ENCODE measurements around the gene SPSB1. TPM values are rescaled to one million over a fixed set of nuclear protein-coding genes. Genes with fewer than 3 reads are reported as not detected.

SPSB1 gene
- total and polyA plus RNA-seq, 2 experiments from 2014 or later: 2.4 to 6.8 TPM

DNA sequence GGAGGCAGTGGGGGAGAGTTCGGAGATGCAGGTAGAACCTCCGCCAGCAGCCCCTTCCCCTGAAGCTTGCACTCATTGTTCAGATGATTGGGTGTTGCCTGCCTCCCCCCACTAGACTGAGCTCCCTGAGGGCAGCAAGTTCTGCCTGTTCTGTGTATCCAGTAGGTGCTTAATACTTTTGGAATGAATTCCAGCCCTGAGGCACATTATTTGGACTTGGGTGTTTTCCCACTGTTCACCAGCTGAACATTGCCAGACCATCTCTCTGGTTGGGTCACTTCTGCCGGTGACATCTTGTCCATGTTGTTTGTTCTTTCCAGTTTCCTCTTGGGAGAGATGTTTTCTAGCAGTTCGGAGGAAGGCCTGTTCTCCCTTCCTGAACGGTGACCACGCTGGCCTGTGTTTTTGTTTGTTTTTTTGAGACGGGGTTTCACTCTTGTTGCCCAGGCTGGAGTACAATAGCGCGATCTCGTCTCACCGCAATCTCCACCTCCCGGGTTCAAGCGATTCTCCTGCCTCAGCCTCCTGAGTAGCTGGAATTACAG lies 48.7 kb downstream of the SPSB1 start:
- no peaks in the 10 kb centered on the region for H3F3A ChIP-seq (replicated peaks; ENCODE audit: low read depth)
- H3K27me3 ChIP-seq (ENCODE audit: insufficient read depth): no peaks in the 10 kb centered on the region
- TF ChIP-seq, protein P1, sequence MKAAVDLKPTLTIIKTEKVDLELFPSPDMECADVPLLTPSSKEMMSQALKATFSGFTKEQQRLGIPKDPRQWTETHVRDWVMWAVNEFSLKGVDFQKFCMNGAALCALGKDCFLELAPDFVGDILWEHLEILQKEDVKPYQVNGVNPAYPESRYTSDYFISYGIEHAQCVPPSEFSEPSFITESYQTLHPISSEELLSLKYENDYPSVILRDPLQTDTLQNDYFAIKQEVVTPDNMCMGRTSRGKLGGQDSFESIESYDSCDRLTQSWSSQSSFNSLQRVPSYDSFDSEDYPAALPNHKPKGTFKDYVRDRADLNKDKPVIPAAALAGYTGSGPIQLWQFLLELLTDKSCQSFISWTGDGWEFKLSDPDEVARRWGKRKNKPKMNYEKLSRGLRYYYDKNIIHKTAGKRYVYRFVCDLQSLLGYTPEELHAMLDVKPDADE (IDR thresholded peaks at IDR 0.05): no peak
- TF ChIP-seq POLR2AphosphoS5 (IDR thresholded peaks at IDR 0.05; ENCODE audit: low read depth): no peak
- no peak for TF ChIP-seq CREB1 (CRISPR knock-in tag; IDR thresholded peaks at IDR 0.05; ENCODE audit: low read depth)
- TF ChIP-seq, protein P2, sequence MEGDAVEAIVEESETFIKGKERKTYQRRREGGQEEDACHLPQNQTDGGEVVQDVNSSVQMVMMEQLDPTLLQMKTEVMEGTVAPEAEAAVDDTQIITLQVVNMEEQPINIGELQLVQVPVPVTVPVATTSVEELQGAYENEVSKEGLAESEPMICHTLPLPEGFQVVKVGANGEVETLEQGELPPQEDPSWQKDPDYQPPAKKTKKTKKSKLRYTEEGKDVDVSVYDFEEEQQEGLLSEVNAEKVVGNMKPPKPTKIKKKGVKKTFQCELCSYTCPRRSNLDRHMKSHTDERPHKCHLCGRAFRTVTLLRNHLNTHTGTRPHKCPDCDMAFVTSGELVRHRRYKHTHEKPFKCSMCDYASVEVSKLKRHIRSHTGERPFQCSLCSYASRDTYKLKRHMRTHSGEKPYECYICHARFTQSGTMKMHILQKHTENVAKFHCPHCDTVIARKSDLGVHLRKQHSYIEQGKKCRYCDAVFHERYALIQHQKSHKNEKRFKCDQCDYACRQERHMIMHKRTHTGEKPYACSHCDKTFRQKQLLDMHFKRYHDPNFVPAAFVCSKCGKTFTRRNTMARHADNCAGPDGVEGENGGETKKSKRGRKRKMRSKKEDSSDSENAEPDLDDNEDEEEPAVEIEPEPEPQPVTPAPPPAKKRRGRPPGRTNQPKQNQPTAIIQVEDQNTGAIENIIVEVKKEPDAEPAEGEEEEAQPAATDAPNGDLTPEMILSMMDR (conservative IDR thresholded peaks at IDR 0.05; ENCODE audit: low read depth in 2 of 2): no peak
- TF ChIP-seq, protein P3, sequence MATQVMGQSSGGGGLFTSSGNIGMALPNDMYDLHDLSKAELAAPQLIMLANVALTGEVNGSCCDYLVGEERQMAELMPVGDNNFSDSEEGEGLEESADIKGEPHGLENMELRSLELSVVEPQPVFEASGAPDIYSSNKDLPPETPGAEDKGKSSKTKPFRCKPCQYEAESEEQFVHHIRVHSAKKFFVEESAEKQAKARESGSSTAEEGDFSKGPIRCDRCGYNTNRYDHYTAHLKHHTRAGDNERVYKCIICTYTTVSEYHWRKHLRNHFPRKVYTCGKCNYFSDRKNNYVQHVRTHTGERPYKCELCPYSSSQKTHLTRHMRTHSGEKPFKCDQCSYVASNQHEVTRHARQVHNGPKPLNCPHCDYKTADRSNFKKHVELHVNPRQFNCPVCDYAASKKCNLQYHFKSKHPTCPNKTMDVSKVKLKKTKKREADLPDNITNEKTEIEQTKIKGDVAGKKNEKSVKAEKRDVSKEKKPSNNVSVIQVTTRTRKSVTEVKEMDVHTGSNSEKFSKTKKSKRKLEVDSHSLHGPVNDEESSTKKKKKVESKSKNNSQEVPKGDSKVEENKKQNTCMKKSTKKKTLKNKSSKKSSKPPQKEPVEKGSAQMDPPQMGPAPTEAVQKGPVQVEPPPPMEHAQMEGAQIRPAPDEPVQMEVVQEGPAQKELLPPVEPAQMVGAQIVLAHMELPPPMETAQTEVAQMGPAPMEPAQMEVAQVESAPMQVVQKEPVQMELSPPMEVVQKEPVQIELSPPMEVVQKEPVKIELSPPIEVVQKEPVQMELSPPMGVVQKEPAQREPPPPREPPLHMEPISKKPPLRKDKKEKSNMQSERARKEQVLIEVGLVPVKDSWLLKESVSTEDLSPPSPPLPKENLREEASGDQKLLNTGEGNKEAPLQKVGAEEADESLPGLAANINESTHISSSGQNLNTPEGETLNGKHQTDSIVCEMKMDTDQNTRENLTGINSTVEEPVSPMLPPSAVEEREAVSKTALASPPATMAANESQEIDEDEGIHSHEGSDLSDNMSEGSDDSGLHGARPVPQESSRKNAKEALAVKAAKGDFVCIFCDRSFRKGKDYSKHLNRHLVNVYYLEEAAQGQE (IDR thresholded peaks at IDR 0.05; ENCODE audit: unreplicated experiment): no peak
- no peak for TF ChIP-seq EZH2phosphoT487 (IDR thresholded peaks at IDR 0.05; ENCODE audit: unreplicated experiment)
- no peak for TF ChIP-seq EZH2 (IDR thresholded peaks at IDR 0.05; ENCODE audit: low read depth, unreplicated experiment)
- no peak for TF ChIP-seq ZNF331 (CRISPR knock-in tag; IDR thresholded peaks at IDR 0.05; ENCODE audit: low read depth)
- no peak for TF ChIP-seq ZNF114 (CRISPR knock-in tag; IDR thresholded peaks at IDR 0.05)
- TF ChIP-seq, protein P4, sequence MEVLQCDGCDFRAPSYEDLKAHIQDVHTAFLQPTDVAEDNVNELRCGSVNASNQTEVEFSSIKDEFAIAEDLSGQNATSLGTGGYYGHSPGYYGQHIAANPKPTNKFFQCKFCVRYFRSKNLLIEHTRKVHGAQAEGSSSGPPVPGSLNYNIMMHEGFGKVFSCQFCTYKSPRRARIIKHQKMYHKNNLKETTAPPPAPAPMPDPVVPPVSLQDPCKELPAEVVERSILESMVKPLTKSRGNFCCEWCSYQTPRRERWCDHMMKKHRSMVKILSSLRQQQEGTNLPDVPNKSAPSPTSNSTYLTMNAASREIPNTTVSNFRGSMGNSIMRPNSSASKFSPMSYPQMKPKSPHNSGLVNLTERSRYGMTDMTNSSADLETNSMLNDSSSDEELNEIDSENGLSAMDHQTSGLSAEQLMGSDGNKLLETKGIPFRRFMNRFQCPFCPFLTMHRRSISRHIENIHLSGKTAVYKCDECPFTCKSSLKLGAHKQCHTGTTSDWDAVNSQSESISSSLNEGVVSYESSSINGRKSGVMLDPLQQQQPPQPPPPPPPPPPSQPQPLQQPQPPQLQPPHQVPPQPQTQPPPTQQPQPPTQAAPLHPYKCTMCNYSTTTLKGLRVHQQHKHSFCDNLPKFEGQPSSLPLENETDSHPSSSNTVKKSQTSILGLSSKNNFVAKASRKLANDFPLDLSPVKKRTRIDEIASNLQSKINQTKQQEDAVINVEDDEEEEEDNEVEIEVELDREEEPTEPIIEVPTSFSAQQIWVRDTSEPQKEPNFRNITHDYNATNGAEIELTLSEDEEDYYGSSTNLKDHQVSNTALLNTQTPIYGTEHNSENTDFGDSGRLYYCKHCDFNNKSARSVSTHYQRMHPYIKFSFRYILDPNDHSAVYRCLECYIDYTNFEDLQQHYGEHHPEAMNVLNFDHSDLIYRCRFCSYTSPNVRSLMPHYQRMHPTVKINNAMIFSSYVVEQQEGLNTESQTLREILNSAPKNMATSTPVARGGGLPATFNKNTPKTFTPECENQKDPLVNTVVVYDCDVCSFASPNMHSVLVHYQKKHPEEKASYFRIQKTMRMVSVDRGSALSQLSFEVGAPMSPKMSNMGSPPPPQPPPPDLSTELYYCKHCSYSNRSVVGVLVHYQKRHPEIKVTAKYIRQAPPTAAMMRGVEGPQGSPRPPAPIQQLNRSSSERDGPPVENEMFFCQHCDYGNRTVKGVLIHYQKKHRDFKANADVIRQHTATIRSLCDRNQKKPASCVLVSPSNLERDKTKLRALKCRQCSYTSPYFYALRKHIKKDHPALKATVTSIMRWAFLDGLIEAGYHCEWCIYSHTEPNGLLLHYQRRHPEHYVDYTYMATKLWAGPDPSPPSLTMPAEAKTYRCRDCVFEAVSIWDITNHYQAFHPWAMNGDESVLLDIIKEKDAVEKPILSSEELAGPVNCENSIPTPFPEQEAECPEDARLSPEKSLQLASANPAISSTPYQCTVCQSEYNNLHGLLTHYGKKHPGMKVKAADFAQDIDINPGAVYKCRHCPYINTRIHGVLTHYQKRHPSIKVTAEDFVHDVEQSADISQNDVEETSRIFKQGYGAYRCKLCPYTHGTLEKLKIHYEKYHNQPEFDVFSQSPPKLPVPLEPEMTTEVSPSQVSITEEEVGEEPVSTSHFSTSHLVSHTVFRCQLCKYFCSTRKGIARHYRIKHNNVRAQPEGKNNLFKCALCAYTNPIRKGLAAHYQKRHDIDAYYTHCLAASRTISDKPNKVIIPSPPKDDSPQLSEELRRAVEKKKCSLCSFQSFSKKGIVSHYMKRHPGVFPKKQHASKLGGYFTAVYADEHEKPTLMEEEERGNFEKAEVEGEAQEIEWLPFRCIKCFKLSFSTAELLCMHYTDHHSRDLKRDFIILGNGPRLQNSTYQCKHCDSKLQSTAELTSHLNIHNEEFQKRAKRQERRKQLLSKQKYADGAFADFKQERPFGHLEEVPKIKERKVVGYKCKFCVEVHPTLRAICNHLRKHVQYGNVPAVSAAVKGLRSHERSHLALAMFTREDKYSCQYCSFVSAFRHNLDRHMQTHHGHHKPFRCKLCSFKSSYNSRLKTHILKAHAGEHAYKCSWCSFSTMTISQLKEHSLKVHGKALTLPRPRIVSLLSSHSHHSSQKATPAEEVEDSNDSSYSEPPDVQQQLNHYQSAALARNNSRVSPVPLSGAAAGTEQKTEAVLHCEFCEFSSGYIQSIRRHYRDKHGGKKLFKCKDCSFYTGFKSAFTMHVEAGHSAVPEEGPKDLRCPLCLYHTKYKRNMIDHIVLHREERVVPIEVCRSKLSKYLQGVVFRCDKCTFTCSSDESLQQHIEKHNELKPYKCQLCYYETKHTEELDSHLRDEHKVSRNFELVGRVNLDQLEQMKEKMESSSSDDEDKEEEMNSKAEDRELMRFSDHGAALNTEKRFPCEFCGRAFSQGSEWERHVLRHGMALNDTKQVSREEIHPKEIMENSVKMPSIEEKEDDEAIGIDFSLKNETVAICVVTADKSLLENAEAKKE (CRISPR knock-in tag; IDR thresholded peaks at IDR 0.05): no peak
- no peak for TF ChIP-seq JUNB (IDR thresholded peaks at IDR 0.05; ENCODE audit: unreplicated experiment)
- Mint-ChIP-seq H3K9me3 (peaks cover 9% of the 10 kb centered on the region; the same call in 1 of the 3 replicates), H3K27me3 (ENCODE audit: insufficient read depth, low read depth, poor library complexity) (peaks cover 9% of the 10 kb centered on the region), H3K27ac (no peak overlapping the region; the same call in 1 of the 2 replicates), H3K4me3 (no peak overlapping the region), H3K36me3 (ENCODE audit: low read depth) (no peaks in the 10 kb centered on the region), H3K4me1 (peaks cover 11% of the 10 kb centered on the region)
- DNase-seq (ENCODE audit: low spot score): no peak
- H3K9me2 ChIP-seq (ENCODE audit: insufficient read depth): no peaks in the 10 kb centered on the region
- no peak overlapping the region for H2AFZ ChIP-seq
- no peaks in the 10 kb centered on the region for H3K79me2 ChIP-seq (replicated peaks; ENCODE audit: insufficient read depth)
- no peak overlapping the region for H3K4me2 ChIP-seq
- no peak overlapping the region for H3K4me3 ChIP-seq
- H3K36me3 ChIP-seq (ENCODE audit: insufficient read depth): no peaks in the 10 kb centered on the region
- H3K27ac ChIP-seq (ENCODE audit: low read depth): no peak overlapping the region
- no peaks in the 10 kb centered on the region for H3K4me1 ChIP-seq (ENCODE audit: insufficient read depth)
- ATAC-seq: no peak
- no peaks in the 10 kb centered on the region for H4K20me1 ChIP-seq (replicated peaks; ENCODE audit: insufficient read depth)

Measured in GM23338 (cell line).